HG03460 (cell line): Measurements from ENCODE around the gene GPR52.

Experiments
- ATAC-seq: cut with Tn5 transposase; IDR thresholded peaks from one replicate; pipeline ENCODE4 v1.9.1; 2021; ENCODE audit not compliant: unreplicated experiment

GPR52 gene

DNA sequence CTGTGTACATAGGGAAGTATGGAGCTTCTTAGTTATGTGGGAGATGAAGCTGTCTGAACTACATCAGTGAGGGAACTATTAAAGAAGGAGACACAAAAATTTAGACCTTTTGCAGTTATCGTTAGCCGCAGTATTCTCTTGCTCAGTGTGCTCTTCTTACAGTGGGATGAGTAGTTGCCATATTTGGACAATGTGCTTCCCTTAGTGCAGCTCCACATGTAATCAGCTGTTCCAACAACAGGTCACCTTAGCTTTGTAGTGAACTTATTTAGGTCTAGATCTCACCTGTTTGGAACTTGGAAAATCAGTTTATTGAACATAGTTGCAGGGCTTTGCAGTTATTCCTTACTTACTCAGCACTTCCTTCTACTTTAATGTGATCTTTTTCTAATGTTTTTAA is 18.1 kb downstream of the GPR52 start:
- ATAC-seq, result no peak

DNA sequence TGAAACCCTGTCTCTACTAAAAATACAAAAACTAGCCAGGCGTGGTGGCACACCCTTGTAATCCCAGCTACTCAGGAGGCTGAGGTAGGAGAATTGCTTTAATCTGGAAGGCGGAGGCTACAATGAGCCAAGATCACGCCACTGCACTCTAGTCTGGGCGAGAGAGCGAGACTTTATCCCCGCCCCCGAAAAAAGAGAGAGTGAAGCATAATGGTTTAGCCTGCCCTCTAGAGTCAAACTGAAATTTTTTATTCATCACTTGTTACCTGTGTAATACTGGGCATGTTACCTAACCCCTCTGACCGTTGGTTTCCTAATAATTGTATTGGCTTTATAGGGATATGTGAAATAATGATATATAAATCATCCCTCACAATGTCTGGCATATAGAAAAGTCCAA is 18.8 kb downstream of the GPR52 start:
- no peak for ATAC-seq

DNA sequence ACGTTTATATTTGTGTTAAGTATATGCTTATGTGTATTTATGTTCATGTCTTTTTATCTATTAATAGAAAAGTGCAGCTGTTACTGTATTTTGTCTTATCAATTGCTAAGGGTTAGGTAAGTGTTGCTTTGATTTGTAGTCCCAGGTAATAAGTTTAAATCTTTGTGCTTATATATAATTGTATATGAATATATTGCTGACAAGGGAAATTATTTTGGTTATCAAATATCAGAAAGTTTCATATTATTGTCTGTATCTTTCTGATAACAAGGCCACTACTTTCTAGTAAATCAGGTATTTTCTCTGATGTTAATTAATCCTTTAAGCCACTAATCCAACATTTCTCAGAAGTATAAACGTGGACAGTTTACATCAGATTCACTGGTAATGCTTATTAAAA is 21.3 kb downstream of the GPR52 start:
- no peak for ATAC-seq

DNA sequence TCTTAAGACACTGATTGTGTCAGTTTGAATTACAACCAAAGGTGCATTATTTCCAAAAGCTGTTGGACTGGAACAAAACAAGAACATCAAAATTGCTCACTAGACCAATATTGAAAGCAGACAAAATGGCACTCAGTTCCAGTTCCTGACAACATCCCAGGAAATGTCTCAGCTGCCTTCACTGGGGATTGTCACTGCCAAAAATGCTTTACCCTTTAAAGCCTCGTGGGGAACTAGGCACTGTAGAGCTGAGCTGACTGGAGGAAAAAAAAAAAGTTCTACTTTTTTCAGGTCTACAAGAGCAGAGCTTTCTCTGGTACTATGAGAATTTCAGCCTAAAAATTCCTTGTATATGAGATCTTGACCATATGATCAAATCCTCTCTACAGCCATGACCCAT is 21.9 kb downstream of the GPR52 start:
- no peak for ATAC-seq

DNA sequence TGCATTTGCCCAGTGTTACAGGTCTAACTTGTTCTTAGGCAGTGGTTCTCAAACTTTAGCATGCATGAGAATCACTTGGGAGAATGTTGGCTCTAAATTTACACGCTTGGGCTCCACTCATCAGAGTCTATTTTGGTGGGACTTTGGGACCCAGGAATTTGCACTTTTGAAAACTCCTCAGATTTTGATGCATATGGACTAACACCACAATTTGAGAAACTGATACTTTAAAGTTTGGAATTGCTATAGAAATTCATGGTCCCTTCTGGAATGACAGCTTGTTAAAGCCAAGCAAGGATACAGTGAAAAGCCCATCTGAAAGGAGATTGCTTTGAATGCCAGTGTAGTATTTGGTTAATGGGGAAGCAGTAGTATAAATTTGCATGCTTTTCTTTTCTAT is 31.5 kb downstream of the GPR52 start:
- ATAC-seq, result no peak

DNA sequence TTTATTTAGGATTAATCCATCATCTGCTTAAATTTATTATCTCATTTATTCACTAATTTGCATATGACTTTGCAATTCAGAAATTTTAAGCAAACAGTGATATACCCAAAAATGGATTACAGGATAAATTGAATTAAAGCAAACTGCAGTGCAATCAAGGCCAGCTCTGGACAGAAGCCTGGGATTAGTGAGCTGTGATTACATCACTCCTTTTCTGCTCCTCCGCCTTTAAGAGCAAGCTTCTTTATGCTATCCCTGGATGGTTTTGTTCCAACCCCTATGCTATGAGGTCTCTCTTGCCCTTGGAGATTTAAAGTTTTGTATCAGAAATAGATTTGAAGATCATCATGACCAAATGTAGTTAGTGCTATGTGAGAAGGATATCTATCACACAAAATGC is 32.6 kb downstream of the GPR52 start:
- ATAC-seq, result no peak

DNA sequence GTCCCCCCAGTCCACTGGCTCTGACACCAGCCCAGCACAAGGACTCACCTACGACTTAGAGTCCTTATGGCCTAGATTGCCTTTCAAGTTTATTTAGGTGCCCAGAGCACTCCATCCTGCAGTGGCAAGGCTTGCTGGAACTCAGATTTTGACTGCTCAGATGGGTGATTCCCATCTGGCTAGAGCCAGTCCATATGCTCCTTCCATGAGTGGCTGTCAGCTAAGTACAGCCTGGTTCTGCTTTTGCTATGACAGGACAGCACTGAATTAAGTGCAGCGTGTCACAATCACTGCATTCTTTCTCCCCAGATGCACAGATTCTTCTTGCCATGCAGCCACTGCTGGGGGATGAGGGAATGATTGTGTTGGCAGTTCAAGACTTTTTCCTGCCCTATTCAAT is 43.8 kb downstream of the GPR52 start:
- ATAC-seq, result no peak

DNA sequence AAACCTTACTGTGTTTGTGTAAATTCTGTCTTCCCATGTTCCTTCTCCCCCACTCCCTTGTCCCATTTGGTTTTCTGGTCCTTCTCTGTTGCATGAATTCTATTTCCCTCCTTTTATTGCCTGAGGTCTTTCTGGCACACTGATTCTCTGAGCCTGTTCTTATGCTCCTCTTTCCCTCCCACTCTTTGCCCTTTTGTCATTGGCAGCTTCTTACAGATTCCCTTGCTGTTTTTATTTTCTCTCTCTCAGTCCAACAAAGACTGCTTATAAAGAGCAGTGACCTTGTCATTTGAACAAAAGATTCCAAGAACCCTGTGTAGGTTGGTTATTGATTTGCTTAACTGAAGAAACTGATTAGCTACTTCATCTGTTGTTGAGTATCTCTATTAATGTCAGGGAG is 49.7 kb downstream of the GPR52 start:
- ATAC-seq, result no peak
